ENCODE measurements around the gene NR4A1.
A peak's percentile ranks its signal among the peaks of the same experiment; 100 is the strongest.

The NR4A1 gene
- total RNA-seq = 7.1 to 177 reads per million in 2 donors

DNA sequence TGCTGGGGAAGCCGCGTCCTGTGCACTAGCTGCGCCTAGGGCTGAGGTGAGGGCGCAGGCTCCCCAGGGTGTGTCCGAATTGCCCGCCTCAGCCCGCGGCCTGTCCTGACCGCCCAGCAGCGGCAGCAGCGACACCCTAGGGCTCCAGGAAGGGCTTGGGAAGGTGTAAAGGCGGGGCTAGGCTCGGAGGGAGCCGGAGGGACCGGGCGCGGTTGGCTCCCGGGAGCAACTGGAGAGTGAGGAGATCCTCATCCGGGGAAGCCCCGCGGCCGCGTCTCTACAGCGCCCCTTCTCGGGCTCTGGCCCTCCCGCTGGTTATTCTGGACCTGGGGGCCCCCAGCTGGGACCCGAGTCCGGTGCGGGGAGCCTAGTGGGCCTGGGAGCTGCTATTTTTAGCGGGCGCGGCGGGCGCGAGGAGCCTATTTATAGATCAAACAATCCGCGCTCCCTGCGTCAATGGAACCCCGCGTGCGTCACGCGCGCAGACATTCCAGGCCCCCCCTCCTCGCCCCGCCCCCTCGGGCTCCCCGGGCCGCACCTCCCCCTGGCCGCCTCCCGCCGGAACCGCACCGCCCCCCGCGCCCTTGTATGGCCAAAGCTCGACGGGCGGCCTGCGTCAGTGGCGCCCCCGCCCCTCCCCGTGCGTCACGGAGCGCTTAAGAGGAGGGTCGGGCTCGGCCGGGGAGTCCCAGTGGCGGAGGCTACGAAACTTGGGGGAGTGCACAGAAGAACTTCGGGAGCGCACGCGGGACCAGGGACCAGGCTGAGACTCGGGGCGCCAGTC lies at the start of gene NR4A1:
NR4A1 (plus strand) TSS at position 685 of the 784 bp plus-strand sequence. CDS start 2,887 bp downstream, outside the sequence.
- DNase-seq = peak; percentile 100

DNA sequence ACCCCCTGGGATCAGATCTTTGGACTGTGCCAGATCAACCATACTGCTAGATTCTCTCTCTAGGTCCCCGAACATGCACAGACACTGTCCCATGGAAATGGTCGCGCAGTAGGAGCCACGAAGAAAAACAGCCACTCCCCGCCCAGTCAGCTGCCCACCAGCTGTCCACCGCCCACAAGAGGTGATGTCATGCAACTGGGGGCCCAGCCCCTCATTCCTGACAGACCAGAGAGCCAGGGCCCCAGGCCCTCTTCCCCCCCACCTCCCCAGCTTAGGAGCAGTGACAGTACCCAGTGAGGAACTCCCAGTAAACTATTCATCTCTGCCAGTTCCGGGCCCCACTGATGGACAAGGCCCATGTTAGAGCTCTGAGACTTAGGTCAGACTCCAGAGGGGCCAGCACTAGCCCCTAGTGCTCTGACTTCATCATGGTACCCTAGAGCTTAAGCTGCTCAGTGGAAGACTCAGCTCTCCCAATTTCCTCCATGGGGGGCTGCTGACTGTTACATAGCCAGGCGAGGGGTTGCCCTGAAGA lies 48.2 kb upstream of the NR4A1 start:
- DNase-seq = no peak

DNA sequence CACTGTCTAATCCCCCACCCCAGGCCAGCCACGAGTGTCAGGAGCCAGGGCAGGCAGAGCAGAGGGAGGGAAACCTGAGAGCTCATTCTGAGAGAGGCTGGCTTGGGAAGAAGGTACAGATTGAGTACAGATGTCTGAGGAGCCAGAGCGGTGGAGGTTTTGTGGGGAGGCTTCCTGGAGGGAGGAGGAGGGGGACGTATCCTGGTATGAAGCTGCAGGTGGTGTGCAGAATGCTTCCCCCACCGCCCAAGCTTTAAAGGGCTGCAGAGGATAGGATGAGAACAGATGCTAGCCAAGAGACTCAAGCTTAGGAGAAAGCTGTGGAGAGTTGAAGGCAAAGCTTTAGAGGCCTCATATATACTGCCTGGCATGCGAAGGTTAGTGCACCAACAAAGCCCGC lies 47.7 kb upstream of the NR4A1 start:
- no peak for DNase-seq

DNA sequence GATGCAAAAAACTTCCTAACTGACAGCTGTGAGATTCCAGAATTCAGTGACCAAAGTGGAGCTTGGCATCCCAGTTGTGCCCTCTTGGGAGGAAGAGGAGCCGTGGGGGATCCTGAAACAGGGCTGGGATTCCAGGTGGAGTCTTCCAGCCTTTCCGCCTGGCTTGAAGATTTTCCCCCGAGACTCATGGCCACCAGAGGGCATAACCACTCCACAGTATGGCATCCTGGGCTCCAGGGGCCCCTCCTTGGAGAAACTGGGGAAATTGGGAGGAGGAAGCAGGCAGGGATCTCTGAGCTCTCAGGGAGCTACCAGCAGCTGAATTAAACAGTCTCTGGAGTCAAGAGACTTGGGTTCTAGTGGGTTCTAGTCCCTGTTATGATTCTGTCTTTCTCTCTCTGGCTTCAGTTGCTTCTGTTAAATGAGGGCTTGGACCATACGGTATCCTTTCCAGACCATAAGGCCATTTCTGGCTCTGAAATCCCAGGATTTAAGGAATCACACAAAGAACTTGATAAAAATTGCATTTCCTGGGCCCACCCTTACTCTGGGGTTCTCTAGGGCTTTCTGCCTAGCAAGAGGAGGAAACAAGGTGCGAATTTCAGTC lies 47.1 kb upstream of the NR4A1 start:
- no peak for DNase-seq

DNA sequence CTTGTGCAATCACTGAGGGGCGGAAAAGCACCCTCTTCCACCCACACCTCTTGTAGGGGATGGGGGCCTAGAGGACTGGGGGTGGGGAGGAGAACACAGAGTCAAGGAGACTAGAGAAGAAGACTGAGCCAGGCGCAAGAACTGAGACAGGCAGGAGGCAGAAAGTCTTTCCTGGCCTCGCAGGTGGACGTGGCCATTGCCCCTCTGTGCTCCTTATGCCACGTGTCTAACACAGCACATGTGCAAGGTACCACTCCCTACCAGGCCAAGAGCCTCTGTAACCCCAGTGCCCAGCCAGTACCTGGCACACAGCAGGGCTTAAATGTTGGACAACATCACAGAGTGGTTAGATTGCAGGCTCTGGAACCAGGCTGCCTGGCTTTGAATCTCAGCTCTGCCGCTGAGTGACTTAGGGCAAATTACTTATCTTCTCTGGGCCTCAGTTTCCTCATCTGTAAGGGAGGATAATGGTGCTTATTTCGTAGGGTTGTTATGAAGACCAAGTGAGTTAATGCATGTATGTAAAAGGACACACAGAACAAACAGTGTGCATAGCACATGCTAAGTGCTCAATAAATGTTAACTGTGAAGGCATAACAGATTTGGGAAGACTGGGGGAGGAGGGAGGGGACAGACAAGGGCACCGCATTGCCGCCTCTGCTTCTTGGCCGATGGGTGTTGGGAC lies 45.9 kb upstream of the NR4A1 start:
- DNase-seq = no peak

DNA sequence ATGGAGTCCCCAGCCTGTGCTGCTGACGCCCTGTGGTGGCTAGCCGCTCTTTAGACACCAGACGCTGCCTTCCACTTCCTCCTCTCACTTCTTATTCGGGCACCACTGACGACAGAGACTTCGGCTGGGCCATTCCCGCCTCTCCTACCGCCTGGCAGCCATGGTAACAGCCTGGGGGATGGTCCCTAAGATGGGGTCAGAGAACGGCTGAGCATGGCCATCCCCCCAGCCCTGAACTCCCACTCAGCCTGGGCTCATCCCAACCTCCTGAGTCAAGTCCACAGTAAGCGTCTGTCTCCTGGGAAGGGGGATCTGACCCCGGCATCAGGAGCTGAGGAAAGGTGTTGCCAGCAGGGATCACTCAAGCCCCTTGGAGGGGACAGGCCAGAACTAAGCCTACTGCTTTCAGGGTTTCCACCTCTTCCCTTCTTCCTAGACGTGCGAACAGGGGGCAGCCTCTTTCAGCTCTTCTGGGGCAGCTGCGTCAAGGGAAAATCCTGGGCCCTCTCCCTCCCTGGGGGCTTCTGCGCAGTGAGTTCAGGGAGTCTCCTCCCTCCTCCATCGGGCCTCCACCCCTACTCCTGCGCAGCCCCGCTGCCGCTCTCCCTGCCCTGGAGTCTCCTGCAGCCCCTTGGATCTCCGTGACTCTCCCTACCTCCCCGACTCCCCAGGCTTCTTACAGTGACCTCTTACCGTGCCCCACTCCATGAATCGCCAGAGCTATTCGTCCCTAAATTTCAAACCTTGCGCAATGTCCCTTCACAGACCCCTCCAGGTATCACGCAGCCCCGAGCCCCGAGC lies 45.1 kb upstream of the NR4A1 start:
- no peak for DNase-seq

DNA sequence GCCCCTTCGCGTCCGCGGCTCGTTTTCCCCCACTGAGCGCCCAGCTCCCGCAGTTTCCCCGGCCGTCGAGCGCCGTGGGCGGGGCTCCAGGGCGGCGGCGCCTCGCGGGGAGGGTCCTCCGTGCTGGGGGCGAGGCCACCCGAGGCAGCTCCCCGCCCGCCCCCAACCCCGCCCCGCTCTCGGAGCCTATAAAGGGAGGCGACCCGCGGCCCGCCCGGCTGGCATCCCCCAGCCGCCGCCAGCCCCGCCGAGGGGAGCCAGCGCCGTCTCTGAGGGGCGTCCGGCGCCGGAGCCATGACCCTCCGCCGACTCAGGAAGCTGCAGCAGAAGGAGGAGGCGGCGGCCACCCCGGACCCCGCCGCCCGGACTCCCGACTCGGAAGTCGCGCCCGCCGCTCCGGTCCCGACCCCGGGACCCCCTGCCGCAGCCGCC lies 44.5 kb upstream of the NR4A1 start, which contains the start of gene TAMALIN:
TAMALIN (plus strand) TSS at position 221 of the 432 bp plus-strand sequence; CDS start at position 295, 74 bp downstream.
- DNase-seq = peak; percentile 83

DNA sequence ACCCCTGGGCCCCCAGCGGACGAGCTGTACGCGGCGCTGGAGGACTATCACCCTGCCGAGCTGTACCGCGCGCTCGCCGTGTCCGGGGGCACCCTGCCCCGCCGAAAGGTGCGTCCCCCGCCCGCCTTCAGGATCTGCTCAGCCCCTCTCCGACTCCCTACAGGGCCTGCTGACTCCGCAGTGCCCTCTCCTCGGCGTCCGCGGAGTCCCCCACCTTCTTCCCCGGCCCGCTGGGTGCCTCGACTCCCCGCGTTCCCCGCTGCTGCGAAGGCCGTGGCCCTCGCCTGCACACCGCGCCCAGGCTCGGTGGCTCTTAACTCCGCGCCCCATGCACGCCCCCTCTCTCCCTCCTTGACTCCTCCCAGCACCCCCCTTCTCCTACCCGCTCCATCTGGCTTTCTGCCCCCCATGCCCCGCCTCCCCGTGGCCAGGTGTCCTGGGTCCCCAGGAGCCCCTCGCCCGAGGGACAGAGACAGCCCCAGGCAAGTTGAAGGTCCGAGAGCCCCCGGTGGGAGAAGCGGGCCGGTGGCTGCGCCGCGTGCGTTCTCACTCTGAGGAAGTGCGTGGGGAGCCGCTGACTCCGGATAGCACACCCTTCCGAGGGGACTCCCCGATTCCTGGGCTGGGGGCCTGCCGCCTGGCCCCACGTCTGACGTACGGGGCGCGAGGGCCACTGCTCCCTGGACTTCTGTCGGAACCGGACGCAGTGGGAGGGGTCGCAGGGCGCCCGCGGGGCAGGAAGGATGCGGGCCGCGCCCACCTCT lies 43.9 kb upstream of the NR4A1 start:
- DNase-seq = peak; percentile 59

DNA sequence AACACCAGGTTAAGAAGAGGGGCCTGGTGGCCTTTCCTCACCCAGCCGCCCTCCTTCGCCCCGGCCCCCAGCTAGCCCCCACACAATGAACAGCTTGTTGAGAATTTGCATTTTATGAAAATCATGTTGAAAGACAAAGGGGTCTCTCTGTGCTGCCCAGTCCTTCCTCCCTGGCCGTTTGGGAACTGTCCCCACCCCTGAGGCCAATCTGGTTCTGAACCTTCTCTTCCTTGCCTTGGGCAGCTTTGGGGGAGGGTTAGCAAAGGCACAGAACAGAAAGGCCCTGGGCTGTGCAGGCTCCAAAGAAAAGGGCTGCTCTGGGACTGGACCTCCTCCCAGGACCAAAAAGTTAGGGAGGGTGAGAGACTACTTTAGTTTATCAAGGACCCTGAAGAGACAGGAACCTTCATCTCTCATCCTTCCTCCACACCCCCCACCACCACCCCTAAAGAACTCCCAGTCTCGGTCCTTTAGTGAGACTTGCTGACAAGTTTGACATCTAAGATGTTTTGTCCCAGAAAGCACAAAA lies 43.2 kb upstream of the NR4A1 start:
- DNase-seq = no peak

DNA sequence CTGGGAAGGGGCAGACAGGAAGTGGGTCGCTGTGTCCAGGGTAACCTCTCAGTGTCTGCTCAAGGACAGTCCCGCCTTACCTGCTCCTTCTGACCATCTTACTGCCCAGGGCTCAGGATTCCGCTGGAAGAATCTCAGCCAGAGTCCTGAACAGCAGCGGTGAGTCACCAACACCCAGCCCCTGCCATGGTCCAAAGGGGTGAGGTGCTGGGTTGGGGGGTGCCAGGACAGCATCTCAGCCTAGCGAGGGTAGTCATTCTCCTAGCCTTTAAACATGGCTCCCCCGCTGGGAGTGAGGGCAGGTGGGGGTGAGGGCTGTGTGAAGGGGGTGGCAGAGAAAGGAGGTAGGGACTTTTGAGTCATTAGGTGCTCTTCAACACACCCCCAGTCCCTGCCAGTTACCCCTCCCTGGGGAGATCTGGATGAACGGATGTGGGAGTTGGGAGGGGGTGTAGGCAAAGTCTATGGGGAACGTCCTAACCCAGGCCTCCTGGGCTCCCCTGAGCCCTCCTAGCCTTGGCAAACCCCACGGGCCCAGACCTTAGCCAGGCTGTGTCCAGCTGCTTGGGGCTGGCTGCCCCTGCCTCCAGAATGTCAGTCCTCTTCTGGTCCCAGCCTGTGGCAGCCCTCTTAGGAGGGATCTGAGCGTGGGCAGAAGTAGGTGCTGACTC lies 42.0 kb upstream of the NR4A1 start:
- no peak for DNase-seq

DNA sequence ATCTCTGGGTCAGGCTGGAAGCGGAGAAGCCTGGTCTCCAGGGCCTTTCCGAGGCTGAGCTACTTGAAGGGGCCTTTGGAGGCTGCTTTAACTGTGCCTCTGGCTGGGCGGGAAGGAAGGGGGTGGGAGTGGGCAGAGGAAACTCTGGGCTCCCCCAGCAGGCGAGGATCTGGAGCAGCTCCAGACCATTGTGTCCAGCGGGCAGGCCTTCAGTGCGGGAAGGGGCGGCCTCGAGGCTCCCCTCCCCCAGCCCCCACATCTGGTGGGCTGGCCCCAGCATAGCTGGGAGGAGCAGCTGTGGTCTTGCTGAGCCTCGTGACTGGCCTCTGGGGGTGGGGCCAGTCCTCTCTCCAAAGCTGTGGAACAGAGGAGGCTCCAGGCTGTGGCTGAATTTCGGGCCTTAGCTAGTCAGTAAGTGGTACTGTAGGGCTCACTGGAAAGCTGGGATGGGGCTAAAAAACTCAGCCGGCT lies 41.1 kb upstream of the NR4A1 start:
- DNase-seq = no peak

DNA sequence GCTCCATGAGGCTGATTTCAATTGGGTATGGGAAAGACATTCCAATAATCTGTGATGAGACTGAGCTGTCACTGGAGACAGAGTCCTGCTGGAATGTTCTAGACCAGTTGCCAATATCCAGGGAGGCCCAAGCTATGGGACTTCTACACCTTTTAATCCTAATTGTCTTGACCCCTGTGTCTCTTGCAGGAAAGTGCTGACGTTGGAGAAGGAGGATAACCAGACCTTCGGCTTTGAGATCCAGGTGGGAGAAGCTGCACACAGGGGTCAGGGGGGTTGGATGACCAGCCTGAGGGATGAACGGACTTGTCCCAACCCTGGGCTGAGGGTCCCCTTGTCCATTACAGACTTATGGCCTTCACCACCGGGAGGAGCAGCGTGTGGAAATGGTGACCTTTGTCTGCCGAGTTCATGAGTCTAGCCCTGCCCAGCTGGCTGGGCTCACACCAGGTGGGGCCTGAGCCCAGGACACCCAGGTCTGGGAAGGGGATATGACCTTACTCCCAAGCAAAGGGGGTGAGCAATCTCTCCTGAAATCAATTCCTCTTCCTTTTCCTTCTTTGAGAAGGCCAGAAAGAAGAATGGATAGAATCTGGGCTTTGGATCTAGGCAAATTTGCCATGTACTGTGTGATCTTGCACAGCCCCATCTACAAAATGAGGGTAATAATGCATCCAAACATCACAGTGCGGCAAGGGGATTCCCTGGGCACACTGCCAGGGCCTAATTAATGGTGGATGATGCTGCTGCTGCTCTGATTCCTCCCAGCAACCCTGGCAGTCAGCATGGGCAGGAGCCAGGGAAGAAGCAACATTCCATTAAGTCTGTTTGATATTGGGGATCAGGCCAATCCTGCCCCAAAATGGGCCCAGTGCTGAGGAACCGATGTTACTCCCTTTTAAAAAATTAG lies 40.3 kb upstream of the NR4A1 start:
- no peak for DNase-seq

DNA sequence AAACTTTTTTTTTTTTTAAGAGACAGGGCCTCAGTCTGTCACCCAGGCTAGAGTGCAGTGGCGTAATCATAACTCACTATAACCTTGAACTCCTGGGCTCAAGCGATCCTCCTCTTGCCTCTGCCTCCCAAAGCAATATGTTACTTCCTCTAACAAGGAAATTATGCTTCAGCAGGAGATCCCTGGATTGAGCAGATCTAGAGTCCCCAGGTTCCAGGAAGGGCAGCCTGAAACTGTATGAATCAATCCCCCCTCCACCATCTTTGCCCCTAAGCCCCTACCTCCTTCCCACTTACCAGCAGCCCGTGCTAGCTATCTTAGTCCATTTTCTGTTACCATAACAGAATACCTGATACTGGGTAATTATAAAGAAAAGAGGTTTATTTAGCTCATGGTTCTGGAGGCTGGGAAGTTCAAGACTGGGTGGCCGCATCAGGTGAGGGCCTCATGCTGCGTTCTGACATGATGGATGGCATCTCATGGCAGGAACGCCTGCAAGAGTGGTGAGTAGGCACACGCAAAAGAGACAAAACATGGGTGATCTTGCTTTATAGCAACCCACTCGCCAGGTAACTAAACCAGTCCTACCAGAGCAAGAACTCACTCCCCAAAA lies 39.5 kb upstream of the NR4A1 start:
- DNase-seq = no peak

DNA sequence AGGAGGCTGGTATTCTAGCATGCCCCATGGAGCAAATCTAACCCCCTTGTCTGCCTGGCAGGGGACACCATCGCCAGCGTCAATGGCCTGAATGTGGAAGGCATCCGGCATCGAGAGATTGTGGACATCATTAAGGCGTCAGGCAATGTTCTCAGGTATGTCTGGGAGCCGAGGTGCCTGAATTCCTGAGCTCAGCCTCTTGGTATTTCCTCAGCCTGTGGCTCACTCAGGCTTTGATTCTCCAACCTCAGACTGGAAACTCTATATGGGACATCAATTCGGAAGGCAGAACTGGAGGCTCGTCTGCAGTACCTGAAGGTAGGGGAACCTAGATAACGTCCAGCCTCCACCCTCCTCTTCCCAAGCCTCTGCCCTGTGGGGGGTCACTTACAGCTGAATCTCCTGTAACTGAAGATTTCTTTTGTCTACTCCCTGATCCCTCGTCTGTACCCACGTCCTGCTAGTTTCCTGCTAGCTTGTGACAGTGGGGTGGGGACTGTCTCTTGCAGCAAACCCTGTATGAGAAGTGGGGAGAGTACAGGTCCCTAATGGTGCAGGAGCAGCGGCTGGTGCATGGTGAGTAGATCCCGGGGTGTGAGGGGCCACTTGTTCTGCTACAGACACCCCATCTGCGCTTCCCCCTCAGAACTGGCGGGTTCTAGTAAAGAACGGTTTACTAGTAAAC lies 37.5 kb upstream of the NR4A1 start:
- no peak for DNase-seq

DNA sequence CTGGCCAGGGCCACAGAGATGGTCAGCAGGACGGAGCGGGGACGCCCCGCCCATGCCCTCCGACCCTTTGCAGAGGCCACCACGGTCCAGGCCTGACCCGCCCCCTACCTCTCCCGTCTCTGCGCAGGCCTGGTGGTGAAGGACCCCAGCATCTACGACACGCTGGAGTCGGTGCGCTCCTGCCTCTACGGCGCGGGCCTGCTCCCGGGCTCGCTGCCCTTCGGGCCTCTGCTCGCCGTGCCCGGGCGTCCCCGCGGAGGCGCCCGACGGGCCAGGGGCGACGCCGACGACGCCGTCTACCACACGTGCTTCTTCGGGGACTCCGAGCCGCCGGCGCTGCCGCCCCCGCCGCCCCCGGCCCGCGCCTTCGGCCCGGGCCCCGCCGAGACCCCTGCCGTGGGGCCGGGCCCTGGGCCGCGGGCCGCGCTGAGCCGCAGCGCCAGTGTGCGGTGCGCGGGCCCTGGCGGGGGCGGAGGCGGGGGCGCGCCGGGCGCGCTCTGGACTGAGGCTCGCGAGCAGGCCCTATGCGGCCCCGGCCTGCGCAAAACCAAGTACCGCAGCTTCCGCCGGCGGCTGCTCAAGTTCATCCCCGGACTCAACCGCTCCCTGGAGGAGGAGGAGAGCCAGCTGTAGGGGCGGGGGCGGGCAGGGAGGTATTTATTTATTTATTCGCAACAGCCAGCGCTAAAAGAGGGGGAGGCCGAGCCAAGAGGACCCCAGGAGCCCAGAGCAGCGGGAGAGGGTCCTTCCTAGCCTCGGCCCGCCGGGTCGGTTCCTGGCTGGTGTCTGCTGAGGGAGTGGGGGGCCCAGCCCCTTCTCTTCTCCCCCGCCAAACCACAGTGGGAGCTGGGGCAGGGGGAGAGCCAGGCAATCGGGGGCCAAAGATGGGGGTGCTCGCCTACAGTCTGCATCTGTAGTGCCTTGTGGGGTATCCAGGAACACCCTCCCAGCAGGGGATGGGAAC lies 36.4 kb upstream of the NR4A1 start:
- no peak for DNase-seq

DNA sequence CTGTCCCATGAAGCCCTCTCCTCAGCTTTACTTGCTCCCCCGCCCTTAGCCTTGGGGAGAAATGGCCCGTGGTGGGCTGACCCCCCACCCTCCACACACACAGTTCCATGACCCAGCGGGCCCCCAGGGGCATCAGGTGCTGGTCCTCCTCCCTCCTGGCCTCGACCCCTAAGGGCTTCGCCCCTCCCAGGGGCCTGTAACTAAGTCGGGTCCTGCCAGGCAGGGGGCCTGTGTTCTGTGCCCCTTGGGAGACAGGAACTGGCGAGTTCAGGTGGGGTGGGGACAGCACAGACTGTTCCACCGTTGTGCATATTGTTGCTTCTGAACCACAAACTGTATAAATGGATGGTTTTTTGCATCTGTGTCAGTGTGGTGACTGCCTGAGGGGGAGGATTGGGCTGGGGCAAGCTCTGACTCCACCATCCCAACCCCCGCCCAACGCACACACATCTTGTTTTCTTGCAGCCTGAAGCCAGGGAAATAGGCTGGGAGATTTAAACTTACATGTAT lies 35.7 kb upstream of the NR4A1 start:
- no peak for DNase-seq
